HFFc6 (cell line): Measurements from ENCODE around the gene RAB11B. TPM values are rescaled to one million over a fixed set of nuclear protein-coding genes. Genes with fewer than 3 reads are reported as not detected.

Source experiments
- DNase-seq: peaks from one replicate; pipeline ENCODE4 v3.0.0-alpha.2; 2018
- H3K27ac Mint-ChIP-seq: 2 replicates; pipeline ENCODE4 v1.8.0; 2020; ENCODE audit warnings: mild to moderate bottlenecking, mixed read lengths
- H3K27me3 Mint-ChIP-seq: 2 replicates; pipeline ENCODE4 v1.8.0; 2021; ENCODE audit warnings: mild to moderate bottlenecking, moderate library complexity, mixed read lengths; ENCODE audit not compliant: insufficient read depth
- H3K36me3 Mint-ChIP-seq: 2 replicates; pipeline ENCODE4 v1.8.0; 2021; ENCODE audit warnings: low read depth, mixed read lengths
- H3K4me1 Mint-ChIP-seq: 2 replicates; pipeline ENCODE4 v1.8.0; 2020; ENCODE audit warnings: low read depth, mixed read lengths
- H3K4me3 Mint-ChIP-seq: 2 replicates; pipeline ENCODE4 v1.8.0; 2020; ENCODE audit warnings: mild to moderate bottlenecking, moderate library complexity, mixed read lengths
- H3K9me3 Mint-ChIP-seq: 2 replicates; pipeline ENCODE4 v1.8.0; 2020; ENCODE audit warnings: mild to moderate bottlenecking, mixed read lengths
- total RNA-seq, 6 experiments: library from RNA; stranded (reverse); fragmentation: NEBNext Ultra II Directional; extraction: Animal tissue kit (Norgen Biotek cat#: 25700); gene quantifications; 2 replicates in 1 of 6; 3 replicates in 5 of 6; pipeline ENCODE4 v1.2.3, GENCODE V29; 2021
- TF ChIP-seq, protein P1 (sequence below): fragments of 200-600 bp; sonication (generic); IDR thresholded peaks from 2 replicates; pipeline ENCODE4 v1.5.0; 2021; ENCODE audit warnings: antibody characterized with exemption, mild to moderate bottlenecking

RAB11B gene
- total RNA-seq, 6 experiments from 2014 or later, result 82.5 to 107 (median 92.4) TPM

DNA sequence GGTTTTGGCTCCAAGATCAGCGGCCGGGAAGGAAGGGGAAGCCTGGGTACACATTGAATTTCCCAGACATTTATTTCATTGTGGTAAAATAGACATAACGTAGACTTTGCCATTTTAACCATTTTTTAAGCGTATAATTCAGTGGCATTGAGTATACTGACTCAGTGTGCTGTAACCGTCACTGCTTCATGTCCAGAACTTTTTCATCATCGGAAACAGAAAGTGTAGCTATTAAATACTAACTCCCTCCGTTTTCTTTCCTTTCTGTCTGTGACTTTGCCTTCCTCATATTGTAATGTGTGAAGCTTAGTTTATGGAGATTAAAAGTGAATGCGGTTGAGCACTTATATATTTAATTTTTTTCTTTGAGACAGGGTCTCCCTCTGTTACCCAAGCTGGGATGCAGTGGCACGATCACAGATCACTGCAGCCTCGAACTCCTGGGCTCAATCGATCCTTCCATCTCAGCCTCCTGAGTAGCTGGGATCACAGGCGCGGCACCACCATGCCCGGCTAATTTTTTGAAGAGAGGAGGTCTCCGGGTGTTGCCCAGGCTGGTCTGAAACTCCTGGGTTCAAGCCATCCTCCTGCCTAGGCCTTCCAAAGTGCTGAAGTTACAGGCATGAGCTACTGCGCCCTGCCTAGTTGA is 56.0 kb downstream of the RAB11B start:
- Mint-ChIP-seq H3K27ac (peak overlapping the region; percentile 74), H3K4me1 (peaks cover 47% of the 10 kb centered on the region), H3K27me3 (no peaks in the 10 kb centered on the region; the same call in 1 of the 2 replicates), H3K9me3 (no peaks in the 10 kb centered on the region), H3K36me3 (peaks cover 21% of the 10 kb centered on the region), H3K4me3 (peak overlapping the region; percentile 96)
- TF ChIP-seq, protein P1, sequence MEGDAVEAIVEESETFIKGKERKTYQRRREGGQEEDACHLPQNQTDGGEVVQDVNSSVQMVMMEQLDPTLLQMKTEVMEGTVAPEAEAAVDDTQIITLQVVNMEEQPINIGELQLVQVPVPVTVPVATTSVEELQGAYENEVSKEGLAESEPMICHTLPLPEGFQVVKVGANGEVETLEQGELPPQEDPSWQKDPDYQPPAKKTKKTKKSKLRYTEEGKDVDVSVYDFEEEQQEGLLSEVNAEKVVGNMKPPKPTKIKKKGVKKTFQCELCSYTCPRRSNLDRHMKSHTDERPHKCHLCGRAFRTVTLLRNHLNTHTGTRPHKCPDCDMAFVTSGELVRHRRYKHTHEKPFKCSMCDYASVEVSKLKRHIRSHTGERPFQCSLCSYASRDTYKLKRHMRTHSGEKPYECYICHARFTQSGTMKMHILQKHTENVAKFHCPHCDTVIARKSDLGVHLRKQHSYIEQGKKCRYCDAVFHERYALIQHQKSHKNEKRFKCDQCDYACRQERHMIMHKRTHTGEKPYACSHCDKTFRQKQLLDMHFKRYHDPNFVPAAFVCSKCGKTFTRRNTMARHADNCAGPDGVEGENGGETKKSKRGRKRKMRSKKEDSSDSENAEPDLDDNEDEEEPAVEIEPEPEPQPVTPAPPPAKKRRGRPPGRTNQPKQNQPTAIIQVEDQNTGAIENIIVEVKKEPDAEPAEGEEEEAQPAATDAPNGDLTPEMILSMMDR, result no peak
- DNase-seq, result no peak

DNA sequence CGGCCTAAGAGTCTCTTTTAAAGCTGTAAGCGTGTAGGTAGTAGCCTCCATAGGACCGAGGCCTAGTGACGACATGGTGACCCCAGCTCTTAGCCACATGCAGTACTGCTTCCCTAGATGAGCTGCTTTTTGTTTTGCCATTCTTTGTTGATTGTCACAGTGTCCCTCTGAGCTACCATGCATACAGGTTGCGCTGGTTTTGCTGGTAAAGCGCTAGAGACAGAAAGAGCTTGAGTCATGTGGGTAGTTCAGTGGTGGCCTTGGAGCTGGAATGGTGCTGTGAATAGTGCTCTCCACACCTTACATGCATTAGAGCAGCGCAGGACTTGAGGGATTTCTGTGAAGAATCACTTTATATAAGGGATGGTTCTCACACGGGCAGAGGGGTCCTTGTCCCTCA is 59.7 kb downstream of the RAB11B start:
- H3K4me1 Mint-ChIP-seq, result peaks cover 68% of the 10 kb centered on the region
- H3K27ac Mint-ChIP-seq, result no peak overlapping the region
- no peak overlapping the region for H3K4me3 Mint-ChIP-seq
- no peaks in the 10 kb centered on the region for H3K9me3 Mint-ChIP-seq
- TF ChIP-seq, protein P1, result no peak
- H3K36me3 Mint-ChIP-seq, result peaks cover 22% of the 10 kb centered on the region
- no peaks in the 10 kb centered on the region; the same call in 1 of the 2 replicates for H3K27me3 Mint-ChIP-seq
- DNase-seq, result no peak

DNA sequence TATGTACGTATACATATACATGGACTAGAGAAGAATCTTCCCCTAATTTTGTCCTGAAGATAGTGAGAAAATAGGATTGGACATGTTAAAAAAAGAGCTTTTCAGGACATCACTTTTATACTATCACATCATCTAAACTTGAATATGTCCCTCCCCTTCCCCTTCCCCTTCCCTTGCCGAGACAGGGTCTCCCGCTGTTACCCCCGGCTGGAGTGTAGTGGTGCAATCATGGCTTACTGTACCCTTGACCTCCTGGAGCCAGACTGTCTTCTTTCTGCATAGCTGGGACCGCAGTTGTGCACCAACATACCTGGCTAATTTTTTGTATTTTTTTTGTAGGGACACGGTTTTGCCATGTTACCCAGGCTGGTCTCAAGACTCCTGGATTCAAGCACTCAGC is 61.2 kb downstream of the RAB11B start:
- H3K36me3 Mint-ChIP-seq, result peaks cover 19% of the 10 kb centered on the region
- H3K4me1 Mint-ChIP-seq, result peaks cover 75% of the 10 kb centered on the region
- H3K4me3 Mint-ChIP-seq, result 0 out of 2 replicates have a peak overlapping the region, but pooled peaks have one; percentile 9
- TF ChIP-seq, protein P1, result no peak
- DNase-seq, result no peak
- no peaks in the 10 kb centered on the region; the same call in 1 of the 2 replicates for H3K27me3 Mint-ChIP-seq
- H3K27ac Mint-ChIP-seq, result peak overlapping the region; percentile 55
- no peaks in the 10 kb centered on the region for H3K9me3 Mint-ChIP-seq

DNA sequence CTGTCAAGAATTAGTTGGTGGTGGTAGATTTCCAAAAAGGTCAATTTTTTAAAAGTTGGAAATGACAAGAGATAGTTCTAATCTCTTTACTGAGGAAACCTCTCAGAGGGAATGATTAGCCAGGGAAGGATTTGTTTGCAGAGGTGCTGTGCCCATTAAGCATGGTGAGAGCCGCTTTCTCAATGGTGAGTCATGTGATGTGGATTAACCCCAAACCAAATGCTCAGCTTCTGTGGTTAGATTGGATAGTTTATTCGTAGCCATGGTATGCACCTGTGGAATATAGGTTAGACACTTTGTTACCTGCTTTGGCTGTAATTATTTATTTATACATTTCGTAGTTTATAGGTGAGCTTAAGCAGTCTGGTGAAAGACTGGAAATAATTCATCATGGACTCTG is 61.7 kb downstream of the RAB11B start:
- Mint-ChIP-seq H3K27me3 (no peaks in the 10 kb centered on the region; the same call in 1 of the 2 replicates), H3K36me3 (peaks cover 22% of the 10 kb centered on the region), H3K9me3 (no peaks in the 10 kb centered on the region), H3K4me3 (0 out of 2 replicates have a peak overlapping the region, but pooled peaks have one; percentile 9), H3K4me1 (peaks cover 75% of the 10 kb centered on the region), H3K27ac (peak overlapping the region; percentile 55)
- DNase-seq, result peak; percentile 58
- TF ChIP-seq, protein P1, result no peak

DNA sequence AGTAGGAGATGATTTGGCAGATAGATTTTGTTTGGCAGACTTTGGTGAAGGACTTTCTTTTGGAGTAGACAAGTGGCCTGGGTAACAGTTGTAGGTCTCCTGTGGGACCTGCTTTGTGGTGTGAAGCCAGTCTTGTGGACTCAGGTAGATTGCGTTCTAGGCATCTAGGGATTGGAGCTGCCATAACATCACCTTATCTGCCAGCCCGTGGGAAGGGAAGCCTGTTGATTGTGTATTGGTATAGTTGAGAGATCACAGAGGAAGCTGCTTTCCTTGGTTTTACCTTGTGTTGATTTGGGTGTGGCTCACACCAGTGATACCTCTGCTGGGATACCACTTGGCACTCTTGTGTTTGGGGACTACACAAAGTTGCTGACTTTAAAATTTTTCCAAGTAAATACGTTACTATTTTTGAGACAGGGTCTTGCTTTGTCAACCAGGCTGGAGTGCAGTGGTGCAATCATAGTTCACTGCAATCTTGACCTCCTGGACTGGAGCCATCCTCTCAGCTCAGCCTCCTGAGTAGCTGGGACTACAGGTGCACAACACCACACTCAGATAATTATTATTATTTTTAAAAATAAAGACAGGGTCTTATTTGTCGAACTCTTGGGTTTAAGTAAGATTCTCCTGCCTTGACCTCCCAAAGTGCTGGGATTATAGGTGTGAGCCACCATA is 62.4 kb downstream of the RAB11B start:
- H3K4me1 Mint-ChIP-seq, result peaks cover 75% of the 10 kb centered on the region
- H3K27ac Mint-ChIP-seq, result no peak overlapping the region
- DNase-seq, result no peak
- H3K9me3 Mint-ChIP-seq, result no peaks in the 10 kb centered on the region
- no peak overlapping the region for H3K4me3 Mint-ChIP-seq
- H3K36me3 Mint-ChIP-seq, result peaks cover 17% of the 10 kb centered on the region
- no peaks in the 10 kb centered on the region; the same call in 1 of the 2 replicates for H3K27me3 Mint-ChIP-seq
- TF ChIP-seq, protein P1, result no peak
